Activated CD8-positive, alpha-beta memory T cell treated with anti-CD3 and anti-CD28 coated beads, Interleukin-2, amount 50 U/mL, for 24 hours (primary cell): Measurements from ENCODE around the gene SOD3.

Experiments used
- DNase-seq: peaks from one replicate; pipeline ENCODE4 v3.0.0-alpha.2; 2020; ENCODE audit errors: extremely low read depth

Gene SOD3

DNA sequence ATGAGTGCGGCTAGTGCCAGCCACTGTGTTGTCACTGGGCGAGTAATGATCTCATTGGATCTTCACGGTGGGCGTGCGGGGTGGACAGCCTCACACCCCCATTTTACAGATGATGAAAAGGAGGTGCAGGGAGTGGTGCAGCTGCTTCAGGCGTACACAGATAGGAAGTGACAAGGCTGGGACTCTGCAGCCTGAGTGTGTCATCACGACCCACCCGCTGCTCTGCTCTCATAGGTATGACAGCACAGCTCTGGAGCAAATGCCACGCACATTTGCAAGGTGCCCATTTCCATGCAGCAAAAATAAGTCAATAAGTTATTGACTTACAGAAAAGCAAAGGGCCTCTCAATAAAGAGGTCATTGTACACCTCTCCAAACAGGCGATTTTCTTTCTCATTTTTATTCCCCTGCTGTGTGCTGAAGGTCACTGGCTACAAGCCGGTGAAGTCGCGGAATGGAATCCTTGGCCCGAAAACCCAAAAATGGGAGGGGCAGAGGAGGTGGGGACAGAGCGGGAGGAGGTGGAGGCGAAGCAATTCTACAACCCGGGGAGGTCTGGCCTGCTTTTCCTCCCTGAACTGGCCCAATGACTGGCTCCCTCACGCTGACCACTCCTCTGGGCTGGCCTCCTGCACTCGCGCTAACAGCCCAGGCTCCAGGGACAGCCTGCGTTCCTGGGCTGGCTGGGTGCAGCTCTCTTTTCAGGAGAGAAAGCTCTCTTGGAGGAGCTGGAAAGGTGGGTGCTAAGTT lies at the start of gene SOD3:
TSS of gene SOD3 (plus strand) at position 658 of the 750 bp plus-strand sequence. CDS start 3,949 bp downstream, outside the sequence.
- no peak for DNase-seq

DNA sequence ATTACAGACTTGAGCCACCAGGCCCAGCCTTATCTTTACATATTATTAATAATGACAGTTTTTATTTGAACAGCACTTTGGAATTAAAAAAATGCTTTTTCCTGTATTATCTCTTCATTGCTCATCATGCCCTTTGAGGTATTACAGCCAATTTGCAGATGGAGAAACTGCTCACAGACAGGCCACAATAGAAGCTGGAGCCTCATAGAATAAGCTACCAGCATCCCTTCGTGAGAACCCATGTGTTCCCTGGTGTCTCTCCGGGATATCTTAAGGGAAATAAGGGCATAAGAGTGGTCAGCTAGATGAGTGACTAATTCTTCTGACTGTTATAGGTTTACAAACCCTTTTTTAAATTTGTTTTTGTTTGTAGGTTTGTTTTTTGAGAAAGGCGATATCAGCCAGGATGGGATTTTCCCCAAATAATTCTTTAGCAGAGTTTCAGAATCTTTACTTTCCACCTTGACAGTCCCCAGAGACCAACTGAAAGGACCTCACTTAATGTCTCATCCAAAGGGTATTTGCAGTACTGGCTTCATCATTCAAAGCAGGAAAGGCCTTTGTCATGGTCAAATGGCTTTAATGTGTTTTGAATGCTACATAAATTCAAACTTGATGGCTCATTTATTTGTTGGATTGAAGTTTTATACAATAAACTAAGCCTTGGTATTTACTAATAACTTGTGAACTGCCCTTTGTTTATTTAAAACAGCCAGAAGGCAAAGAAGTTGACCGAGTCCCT lies 48.0 kb upstream of the SOD3 start:
- DNase-seq, result no peak

DNA sequence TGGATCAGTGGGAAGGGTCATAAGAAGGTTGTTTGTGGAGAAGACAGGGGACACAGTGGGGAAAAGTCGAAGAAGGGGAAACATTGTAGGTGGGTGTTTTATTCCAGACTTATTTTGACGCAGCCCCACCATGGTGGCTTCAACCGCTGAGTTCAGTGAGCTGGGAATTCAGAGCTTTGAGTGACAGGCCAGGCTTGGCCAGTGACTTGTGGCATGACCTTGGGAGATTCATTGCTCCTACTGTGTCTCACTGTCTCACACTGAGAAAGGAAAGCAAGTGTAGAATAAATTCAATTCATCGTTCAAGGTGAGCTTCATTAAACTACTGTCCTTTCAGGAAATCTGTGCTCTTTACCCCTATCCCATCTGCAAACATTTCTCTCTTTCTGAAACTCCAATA lies 47.4 kb upstream of the SOD3 start:
- no peak for DNase-seq

GRCh38 chr4:24748758-24749350 lies 46.5 kb upstream of the SOD3 start:
- no peak for DNase-seq

DNA sequence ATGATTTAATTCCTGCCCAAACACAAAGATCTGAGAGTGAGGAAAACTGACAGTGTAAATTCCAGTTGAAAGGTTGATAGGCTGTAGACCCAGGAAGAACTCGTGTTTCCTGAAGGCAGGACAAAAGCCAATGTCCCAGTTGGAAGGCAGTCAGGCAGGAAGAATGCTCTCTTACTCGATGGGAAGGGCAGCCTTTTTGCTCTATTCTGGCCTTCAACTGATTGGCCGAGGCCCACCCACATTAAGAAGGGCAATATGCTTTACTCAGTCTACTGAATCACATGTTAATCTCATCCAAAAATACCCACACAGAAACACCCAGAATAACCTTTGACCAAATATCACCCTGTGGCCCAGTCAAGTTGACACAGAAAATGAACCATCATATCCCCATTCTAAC lies 45.3 kb upstream of the SOD3 start:
- no peak for DNase-seq

- no peak for DNase-seq
Measured at GRCh38 chr4:24751926-24752539, 43.3 kb upstream of the SOD3 start.

DNA sequence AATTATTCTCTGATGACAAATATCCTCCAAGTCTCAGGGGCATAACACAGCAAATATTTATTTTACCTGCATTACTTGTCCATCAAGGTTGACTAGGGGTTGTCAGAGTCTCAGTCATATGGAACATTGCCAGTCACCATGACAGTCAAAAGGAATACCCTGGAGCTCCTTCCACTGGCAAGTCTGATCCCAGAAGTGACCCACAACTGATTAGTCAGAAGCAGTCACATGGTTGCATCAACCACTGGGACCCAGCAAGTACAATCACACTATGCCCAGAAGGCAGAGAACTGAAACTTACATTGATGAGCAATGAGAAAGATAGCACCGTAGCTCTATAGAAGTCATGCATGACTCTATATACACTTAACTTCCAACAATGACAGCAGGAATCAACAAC lies 41.9 kb upstream of the SOD3 start:
- DNase-seq, result no peak

- DNase-seq, result no peak
Measured at GRCh38 chr4:24754571-24754970, 40.8 kb upstream of the SOD3 start.

- DNase-seq, result no peak
Measured at GRCh38 chr4:24763631-24764297, 31.6 kb upstream of the SOD3 start.

DNA sequence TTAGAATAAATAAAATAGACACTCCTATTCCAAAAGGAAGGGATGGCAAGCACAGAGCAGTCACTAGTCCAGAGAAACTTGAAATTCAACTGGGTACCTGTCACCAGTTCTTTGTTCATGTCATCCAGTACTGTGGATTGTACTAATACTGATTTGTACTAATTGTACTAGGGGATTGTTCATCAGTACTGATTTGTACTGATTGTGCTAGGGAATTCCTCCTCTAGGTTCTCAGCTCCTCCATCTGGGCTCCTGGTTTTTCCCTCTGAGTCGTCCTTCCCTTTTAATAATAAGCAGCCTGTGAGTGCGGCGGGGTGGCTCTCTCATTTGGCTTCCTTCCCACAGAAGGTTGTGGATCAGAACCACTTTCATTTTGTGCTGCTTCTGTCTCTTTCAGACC lies 31.0 kb upstream of the SOD3 start:
- DNase-seq, result no peak

GRCh38 chr4:24765376-24765988 lies 29.9 kb upstream of the SOD3 start:
- no peak for DNase-seq

DNA sequence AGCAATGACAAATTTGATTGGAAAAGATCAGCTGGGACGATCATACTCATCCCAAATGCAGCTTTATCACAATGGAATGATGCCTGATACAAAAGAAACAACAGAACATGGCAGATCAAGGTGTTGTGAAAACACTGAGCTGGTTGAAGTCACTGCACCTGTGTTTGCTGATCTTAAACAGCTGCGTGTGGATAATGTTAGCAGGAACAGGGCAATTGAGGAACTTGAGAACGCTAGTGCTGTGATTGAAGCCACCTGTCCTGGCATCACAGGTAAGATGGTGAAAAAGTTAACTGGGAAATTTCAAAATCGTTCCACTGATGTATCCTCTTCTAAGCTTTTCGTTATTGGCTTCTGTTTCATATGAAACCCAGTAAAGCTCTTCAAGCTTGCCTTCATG lies 27.4 kb upstream of the SOD3 start:
- DNase-seq, result no peak

- DNase-seq, result no peak
Measured at GRCh38 chr4:24768604-24769003, 26.8 kb upstream of the SOD3 start.

- no peak for DNase-seq
Measured at GRCh38 chr4:24769571-24769970, 25.8 kb upstream of the SOD3 start.

- no peak for DNase-seq
Measured at GRCh38 chr4:24770032-24770584, 25.3 kb upstream of the SOD3 start.

DNA sequence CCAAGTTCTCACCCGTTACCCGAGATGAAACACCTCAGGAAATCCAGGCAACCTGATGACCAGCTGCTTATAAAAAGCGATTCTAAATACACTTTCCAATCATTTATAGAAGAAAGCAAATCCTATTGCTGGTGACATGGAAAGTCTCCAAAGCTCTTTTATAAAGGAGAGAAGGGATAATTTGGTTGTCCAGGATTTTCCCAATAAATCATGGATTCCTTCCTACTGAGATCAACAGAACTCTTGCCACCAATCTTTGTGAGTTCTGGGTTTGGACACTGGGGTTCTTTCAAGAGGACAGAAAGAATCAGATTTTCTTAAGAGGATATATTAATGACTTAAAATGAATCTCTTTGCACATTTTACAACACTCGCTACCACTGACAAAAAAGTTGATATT lies 24.7 kb upstream of the SOD3 start:
- no peak for DNase-seq

DNA sequence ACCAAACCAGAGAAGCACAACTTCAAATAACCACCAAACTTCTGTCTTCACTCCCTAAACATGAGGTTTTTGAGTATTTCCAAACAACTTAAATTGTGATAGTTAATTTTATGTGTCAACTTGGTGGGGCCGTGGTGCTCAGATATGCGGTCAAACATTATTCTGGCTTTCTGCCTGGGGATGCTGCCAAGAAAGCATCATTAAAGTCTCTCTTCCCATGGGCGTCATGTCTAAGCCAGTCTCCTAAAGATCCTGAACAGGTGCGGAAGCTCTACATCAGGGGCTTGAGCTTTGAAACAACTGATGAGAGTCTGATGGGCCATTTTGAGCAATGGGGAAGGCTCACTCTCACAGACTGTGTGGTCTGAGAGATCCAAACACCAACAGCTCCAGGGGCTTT lies 24.1 kb upstream of the SOD3 start:
- DNase-seq, result no peak

- DNase-seq, result no peak
Measured at GRCh38 chr4:24772061-24772705, 23.2 kb upstream of the SOD3 start.

DNA sequence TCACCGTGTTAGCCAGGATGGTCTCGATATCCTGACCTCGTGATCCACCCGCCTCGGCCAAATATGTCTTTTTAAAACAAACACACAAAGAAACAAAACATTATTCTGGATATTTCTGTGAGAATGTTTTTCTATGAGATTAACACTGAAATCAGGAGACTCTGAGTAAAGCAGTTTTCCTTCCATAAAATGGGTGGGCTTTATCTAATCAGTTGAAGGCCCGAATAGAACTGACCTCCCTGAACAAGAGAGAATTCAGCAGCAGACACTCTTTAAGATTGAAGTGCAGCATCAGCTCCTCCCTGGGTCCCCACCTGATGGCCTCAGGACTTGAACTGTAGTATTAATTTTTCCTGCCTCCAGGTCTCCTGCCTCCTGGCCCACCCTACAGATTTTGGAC lies 22.4 kb upstream of the SOD3 start:
- DNase-seq, result no peak

GRCh38 chr4:24774452-24774851 lies 20.9 kb upstream of the SOD3 start:
- DNase-seq, result no peak
